ENCODE measurements around the gene FBXW7. TPM values are rescaled to one million over a fixed set of nuclear protein-coding genes. Genes with fewer than 3 reads are reported as not detected.

Gene FBXW7
- total and polyA plus RNA-seq, 2 donors (not counting 1 experiment from before 2014, with no cell fraction given) = 16.3 to 68.7 TPM

DNA sequence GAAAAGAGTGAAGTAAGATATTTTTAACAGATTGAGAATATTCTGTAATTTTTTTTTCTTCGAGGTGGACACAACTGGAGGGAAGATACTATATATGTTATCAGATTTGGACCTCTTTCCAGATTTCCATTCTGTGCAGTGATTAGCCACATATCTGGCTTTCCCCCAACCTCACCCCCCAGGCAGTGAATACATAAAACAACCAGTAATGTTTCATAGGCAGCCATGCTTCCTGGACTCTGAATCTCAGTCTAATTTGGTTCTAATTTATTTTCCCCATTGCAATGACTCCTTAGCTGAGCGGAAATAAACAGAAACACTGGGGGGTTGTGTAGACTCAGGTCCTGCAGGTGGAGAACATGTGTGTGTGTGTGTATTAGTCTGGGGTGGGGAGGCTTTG lies 226.5 kb downstream of the FBXW7 start:
- Histone ChIP-seq H3K36me3 (ENCODE audit: control insufficient read depth, insufficient read depth, low read length) (no peaks in the 10 kb centered on the region), H3K27ac (ENCODE audit: insufficient read depth, low read length) (no peak overlapping the region), H3K9me3 (ENCODE audit: control insufficient read depth, insufficient read depth, low read depth, low read length) (no peaks in the 10 kb centered on the region), H3K4me1 (ENCODE audit: control insufficient read depth, extremely low read depth, insufficient read depth, low read length) (no peaks in the 10 kb centered on the region), H3K79me2 (ENCODE audit: control insufficient read depth, insufficient read depth, low read length) (no peaks in the 10 kb centered on the region), H2AFZ (ENCODE audit: low read length) (no peak overlapping the region), H3K4me3 (replicated peaks in 1 of 4; ENCODE audit: control extremely low read depth in 1 of 4, insufficient read depth in 1 of 4, low read depth in 3 of 4, low read length in 4 of 4) (no peak overlapping the region), H4K20me1 (ENCODE audit: control insufficient read depth, extremely low read depth, insufficient read depth, low read length) (no peaks in the 10 kb centered on the region), H3K9ac (ENCODE audit: insufficient read depth, low read length) (no peak overlapping the region), H3K27me3 (ENCODE audit: control insufficient read depth, insufficient read depth, low read length) (no peaks in the 10 kb centered on the region), H3K4me2 (ENCODE audit: extremely low read depth, insufficient read depth, low read length) (no peak overlapping the region)
- no peak for DNase-seq (ENCODE audit: low read depth in 2 of 2)
- TF ChIP-seq, protein P1, sequence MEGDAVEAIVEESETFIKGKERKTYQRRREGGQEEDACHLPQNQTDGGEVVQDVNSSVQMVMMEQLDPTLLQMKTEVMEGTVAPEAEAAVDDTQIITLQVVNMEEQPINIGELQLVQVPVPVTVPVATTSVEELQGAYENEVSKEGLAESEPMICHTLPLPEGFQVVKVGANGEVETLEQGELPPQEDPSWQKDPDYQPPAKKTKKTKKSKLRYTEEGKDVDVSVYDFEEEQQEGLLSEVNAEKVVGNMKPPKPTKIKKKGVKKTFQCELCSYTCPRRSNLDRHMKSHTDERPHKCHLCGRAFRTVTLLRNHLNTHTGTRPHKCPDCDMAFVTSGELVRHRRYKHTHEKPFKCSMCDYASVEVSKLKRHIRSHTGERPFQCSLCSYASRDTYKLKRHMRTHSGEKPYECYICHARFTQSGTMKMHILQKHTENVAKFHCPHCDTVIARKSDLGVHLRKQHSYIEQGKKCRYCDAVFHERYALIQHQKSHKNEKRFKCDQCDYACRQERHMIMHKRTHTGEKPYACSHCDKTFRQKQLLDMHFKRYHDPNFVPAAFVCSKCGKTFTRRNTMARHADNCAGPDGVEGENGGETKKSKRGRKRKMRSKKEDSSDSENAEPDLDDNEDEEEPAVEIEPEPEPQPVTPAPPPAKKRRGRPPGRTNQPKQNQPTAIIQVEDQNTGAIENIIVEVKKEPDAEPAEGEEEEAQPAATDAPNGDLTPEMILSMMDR (conservative IDR thresholded peaks at IDR 0.05 in 1 of 2, IDR thresholded peaks at IDR 0.05 in 1 of 2; ENCODE audit: low read depth in 1 of 2, low read length in 2 of 2) = no peak
- no peak for TF ChIP-seq EZH2 (IDR thresholded peaks at IDR 0.05; ENCODE audit: low read length, missing control alignments)

DNA sequence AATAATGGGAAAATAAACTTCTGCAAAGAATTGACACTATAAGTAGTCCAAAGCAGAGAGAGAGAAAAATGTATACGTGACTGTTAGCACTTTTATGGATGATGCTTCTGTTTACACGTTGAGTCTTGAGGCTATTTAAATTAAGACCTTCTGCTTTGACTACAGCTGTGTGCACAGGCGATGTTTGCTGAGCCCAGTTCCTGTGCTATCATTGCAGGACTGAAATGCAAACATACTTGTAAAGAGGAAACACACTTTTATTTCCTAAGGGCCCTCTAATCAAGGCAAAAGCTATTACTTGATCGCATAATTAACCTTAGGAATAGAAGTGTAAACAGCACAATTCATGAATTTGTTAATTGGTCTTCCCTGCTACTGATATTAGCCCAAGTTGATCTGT lies 226.9 kb downstream of the FBXW7 start:
- H3K27ac ChIP-seq (ENCODE audit: insufficient read depth, low read length) = no peak overlapping the region
- no peak overlapping the region for H3K9ac ChIP-seq (ENCODE audit: insufficient read depth, low read length)
- no peaks in the 10 kb centered on the region for H3K4me1 ChIP-seq (ENCODE audit: control insufficient read depth, extremely low read depth, insufficient read depth, low read length)
- H3K27me3 ChIP-seq (ENCODE audit: control insufficient read depth, insufficient read depth, low read length) = no peaks in the 10 kb centered on the region
- H3K4me3 ChIP-seq (replicated peaks in 1 of 4; ENCODE audit: control extremely low read depth in 1 of 4, insufficient read depth in 1 of 4, low read depth in 3 of 4, low read length in 4 of 4) = no peak overlapping the region
- H3K79me2 ChIP-seq (ENCODE audit: control insufficient read depth, insufficient read depth, low read length) = no peaks in the 10 kb centered on the region
- H3K9me3 ChIP-seq (ENCODE audit: control insufficient read depth, insufficient read depth, low read depth, low read length) = no peaks in the 10 kb centered on the region
- H4K20me1 ChIP-seq (ENCODE audit: control insufficient read depth, extremely low read depth, insufficient read depth, low read length) = no peaks in the 10 kb centered on the region
- no peak for DNase-seq (ENCODE audit: low read depth in 2 of 2)
- no peak overlapping the region for H2AFZ ChIP-seq (ENCODE audit: low read length)
- H3K36me3 ChIP-seq (ENCODE audit: control insufficient read depth, insufficient read depth, low read length) = no peaks in the 10 kb centered on the region
- TF ChIP-seq EZH2 (IDR thresholded peaks at IDR 0.05; ENCODE audit: low read length, missing control alignments) = no peak
- TF ChIP-seq, protein P1 (conservative IDR thresholded peaks at IDR 0.05 in 1 of 2, IDR thresholded peaks at IDR 0.05 in 1 of 2; ENCODE audit: low read depth in 1 of 2, low read length in 2 of 2) = no peak
- no peak overlapping the region for H3K4me2 ChIP-seq (ENCODE audit: extremely low read depth, insufficient read depth, low read length)

DNA sequence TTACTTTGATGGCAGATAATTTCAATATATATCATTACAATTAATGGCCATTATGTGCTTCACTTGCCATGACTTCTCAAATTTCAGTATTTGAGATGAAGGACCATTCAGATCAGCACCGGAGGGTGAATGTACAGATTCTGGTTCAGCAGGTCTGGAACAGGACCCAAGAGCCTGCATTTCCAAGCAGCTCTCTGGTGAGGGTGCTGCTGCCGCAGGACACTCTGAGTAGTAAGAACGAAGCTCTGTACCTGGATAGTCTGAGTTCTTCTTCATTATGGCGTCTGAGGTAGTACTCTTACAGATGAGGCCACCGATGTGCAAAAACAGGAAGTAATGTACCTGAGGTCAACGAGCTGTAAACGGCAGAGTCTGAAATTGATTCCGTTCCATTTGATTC lies 228.2 kb downstream of the FBXW7 start:
- no peak overlapping the region for H3K27ac ChIP-seq (ENCODE audit: insufficient read depth, low read length)
- H4K20me1 ChIP-seq (ENCODE audit: control insufficient read depth, extremely low read depth, insufficient read depth, low read length) = no peaks in the 10 kb centered on the region
- no peaks in the 10 kb centered on the region for H3K4me1 ChIP-seq (ENCODE audit: control insufficient read depth, extremely low read depth, insufficient read depth, low read length)
- no peaks in the 10 kb centered on the region for H3K9me3 ChIP-seq (ENCODE audit: control insufficient read depth, insufficient read depth, low read depth, low read length)
- no peaks in the 10 kb centered on the region for H3K36me3 ChIP-seq (ENCODE audit: control insufficient read depth, insufficient read depth, low read length)
- no peak for TF ChIP-seq EZH2 (IDR thresholded peaks at IDR 0.05; ENCODE audit: low read length, missing control alignments)
- TF ChIP-seq, protein P1 (conservative IDR thresholded peaks at IDR 0.05 in 1 of 2, IDR thresholded peaks at IDR 0.05 in 1 of 2; ENCODE audit: low read depth in 1 of 2, low read length in 2 of 2) = no peak
- no peak overlapping the region for H3K4me2 ChIP-seq (ENCODE audit: extremely low read depth, insufficient read depth, low read length)
- H3K9ac ChIP-seq (ENCODE audit: insufficient read depth, low read length) = no peak overlapping the region
- H3K79me2 ChIP-seq (ENCODE audit: control insufficient read depth, insufficient read depth, low read length) = no peaks in the 10 kb centered on the region
- no peak for DNase-seq (ENCODE audit: low read depth in 2 of 2)
- no peaks in the 10 kb centered on the region for H3K27me3 ChIP-seq (ENCODE audit: control insufficient read depth, insufficient read depth, low read length)
- no peak overlapping the region for H2AFZ ChIP-seq (ENCODE audit: low read length)
- no peak overlapping the region for H3K4me3 ChIP-seq (replicated peaks in 1 of 4; ENCODE audit: control extremely low read depth in 1 of 4, insufficient read depth in 1 of 4, low read depth in 3 of 4, low read length in 4 of 4)
